ENCODE data around the gene TRIM44.
"Not testable (repeated sequence)": the region's sequence is repeated elsewhere in the genome, so short reads cannot be mapped to it uniquely, and the experiment has no call there.

Gene TRIM44

GRCh38 chr11:35848616-35849015, 186.0 kb downstream of the TRIM44 start:
- no peak for TF ChIP-seq ZNF274 (IDR thresholded peaks at IDR 0.05; ENCODE audit: low read depth, low read length)

GRCh38 chr11:35850191-35850590, 187.6 kb downstream of the TRIM44 start:
- no peak overlapping the region for H3K4me3 ChIP-seq (ENCODE audit: low read length)
- no peak for TF ChIP-seq ZNF274 (IDR thresholded peaks at IDR 0.05; ENCODE audit: low read depth, low read length)

More at GRCh38 chr11:35848616-35849015, 186.0 kb downstream of the TRIM44 start:
- no peak overlapping the region for H3K4me3 ChIP-seq (ENCODE audit: low read length)

- TF ChIP-seq ZNF274 (IDR thresholded peaks at IDR 0.05; ENCODE audit: low read depth, low read length) = no peak
- H3K4me3 ChIP-seq (ENCODE audit: low read length) = no peak overlapping the region
Measured at GRCh38 chr11:35851342-35851741, 188.8 kb downstream of the TRIM44 start.

- TF ChIP-seq ZNF274 (IDR thresholded peaks at IDR 0.05; ENCODE audit: low read depth, low read length) = no peak
- H3K4me3 ChIP-seq (ENCODE audit: low read length) = no peak overlapping the region
Measured at GRCh38 chr11:35852056-35852455, 189.5 kb downstream of the TRIM44 start.

GRCh38 chr11:35853971-35854370, 191.4 kb downstream of the TRIM44 start:
- no peak overlapping the region for H3K4me3 ChIP-seq (ENCODE audit: low read length)
- no peak for TF ChIP-seq ZNF274 (IDR thresholded peaks at IDR 0.05; ENCODE audit: low read depth, low read length)

- TF ChIP-seq ZNF274 (IDR thresholded peaks at IDR 0.05; ENCODE audit: low read depth, low read length) = no peak
Measured at GRCh38 chr11:35855671-35856070, 193.1 kb downstream of the TRIM44 start.

GRCh38 chr11:35856259-35856658, 193.7 kb downstream of the TRIM44 start:
- H3K4me3 ChIP-seq (ENCODE audit: low read length) = no peak overlapping the region
- TF ChIP-seq ZNF274 (IDR thresholded peaks at IDR 0.05; ENCODE audit: low read depth, low read length) = no peak

More at GRCh38 chr11:35855671-35856070, 193.1 kb downstream of the TRIM44 start:
- H3K4me3 ChIP-seq (ENCODE audit: low read length) = no peak overlapping the region

- no peak for TF ChIP-seq ZNF274 (IDR thresholded peaks at IDR 0.05; ENCODE audit: low read depth, low read length)
- H3K4me3 ChIP-seq (ENCODE audit: low read length) = no peak overlapping the region
Measured at GRCh38 chr11:35856756-35857155, 194.2 kb downstream of the TRIM44 start.

- TF ChIP-seq ZNF274 (IDR thresholded peaks at IDR 0.05; ENCODE audit: low read depth, low read length) = no peak
- H3K4me3 ChIP-seq (ENCODE audit: low read length) = no peak overlapping the region
Measured at GRCh38 chr11:35857922-35858321, 195.3 kb downstream of the TRIM44 start.

- H3K4me3 ChIP-seq (ENCODE audit: low read length) = no peak overlapping the region
Measured at GRCh38 chr11:35859301-35859700, 196.7 kb downstream of the TRIM44 start.

GRCh38 chr11:35860194-35860593, 197.6 kb downstream of the TRIM44 start:
- not testable (repeated sequence) for H3K4me3 ChIP-seq (ENCODE audit: low read length)

More at GRCh38 chr11:35859301-35859700, 196.7 kb downstream of the TRIM44 start:
- no peak for TF ChIP-seq ZNF274 (IDR thresholded peaks at IDR 0.05; ENCODE audit: low read depth, low read length)

GRCh38 chr11:35861191-35861590, 198.6 kb downstream of the TRIM44 start:
- TF ChIP-seq ZNF274 (IDR thresholded peaks at IDR 0.05; ENCODE audit: low read depth, low read length) = no peak
- no peak overlapping the region for H3K4me3 ChIP-seq (ENCODE audit: low read length)

- H3K4me3 ChIP-seq (ENCODE audit: low read length) = no peak overlapping the region
- no peak for TF ChIP-seq ZNF274 (IDR thresholded peaks at IDR 0.05; ENCODE audit: low read depth, low read length)
Measured at GRCh38 chr11:35862666-35863065, 200.1 kb downstream of the TRIM44 start.

GRCh38 chr11:35864131-35864530, 201.6 kb downstream of the TRIM44 start:
- H3K4me3 ChIP-seq (ENCODE audit: low read length) = no peak overlapping the region
- no peak for TF ChIP-seq ZNF274 (IDR thresholded peaks at IDR 0.05; ENCODE audit: low read depth, low read length)

GRCh38 chr11:35866601-35867000, 204.0 kb downstream of the TRIM44 start:
- no peak for TF ChIP-seq ZNF274 (IDR thresholded peaks at IDR 0.05; ENCODE audit: low read depth, low read length)
- no peak overlapping the region for H3K4me3 ChIP-seq (ENCODE audit: low read length)

All from GM08714 (cell line).